ENCODE results near the gene SLC48A1. TPM values are rescaled to one million over a fixed set of nuclear protein-coding genes. Genes with fewer than 3 reads are reported as not detected.

The SLC48A1 gene
- total and polyA plus RNA-seq, 11 donors, result 13.0 to 68.2 (median 23.8) TPM

GRCh38 chr12:47746523-47746922 is 26.5 kb upstream of the SLC48A1 start:
- DNase-seq (peak in 1 of 5 donors; percentile 39), ATAC-seq (no peak)
- peaks cover 0 to 37% (median 10%) of the 10 kb centered on the region in 12 donors for H3K4me1 ChIP-seq
- H3K27me3 ChIP-seq, result no peaks in the 10 kb centered on the region
- intact Hi-C loops (cut with DNase I), result no loop called here
- H3K4me3 ChIP-seq, result no peak overlapping the region
- peaks cover 0 to 50% (median 12%) of the 10 kb centered on the region in 9 donors for H3K36me3 ChIP-seq
- WGBS, 4 donors, result 84 to 92% (median 90%) methylated on average over 7 of the region's 7 CpGs
- TF ChIP-seq POLR2A (IDR thresholded peaks at IDR 0.05) (no peak), CTCF (IDR thresholded peaks at IDR 0.05) (no peak)
- H3K27ac ChIP-seq, result no peak overlapping the region
- no peaks in the 10 kb centered on the region for H3K9me3 ChIP-seq

GRCh38 chr12:47747126-47747525 is 25.9 kb upstream of the SLC48A1 start:
- H3K36me3 ChIP-seq, result peaks cover 0 to 55% (median 12%) of the 10 kb centered on the region in 9 donors
- no peaks in the 10 kb centered on the region for H3K9me3 ChIP-seq
- no peak for TF ChIP-seq POLR2A (IDR thresholded peaks at IDR 0.05)
- TF ChIP-seq CTCF (IDR thresholded peaks at IDR 0.05), result no peak
- intact Hi-C loops (cut with DNase I), result no loop called here
- 82 to 91% (median 89%) methylated on average over 4 of the region's 4 CpGs for WGBS, 4 donors
- no peak for DNase-seq
- H3K4me1 ChIP-seq, result peaks cover 0 to 37% (median 12%) of the 10 kb centered on the region in 12 donors
- no peak overlapping the region for H3K4me3 ChIP-seq
- no peak overlapping the region for H3K27ac ChIP-seq
- no peak for ATAC-seq
- no peaks in the 10 kb centered on the region for H3K27me3 ChIP-seq

- intact Hi-C loops (cut with DNase I), result loop anchor here in 1 of 10 donors (2.0 kb wide), 1 partner anchor 73 kb away; no protein-coding TSS in a partner anchor
- H3K4me1 ChIP-seq, result peaks cover 3 to 40% (median 18%) of the 10 kb centered on the region in 12 donors
- no peaks in the 10 kb centered on the region for H3K9me3 ChIP-seq
- peaks cover 0 to 55% (median 12%) of the 10 kb centered on the region in 9 donors for H3K36me3 ChIP-seq
- H3K27me3 ChIP-seq, result no peaks in the 10 kb centered on the region
- WGBS, 4 donors, result 94 to 100% (median 95%) methylated on average over 8 to 14 of the region's 14 CpGs
- TF ChIP-seq CTCF (IDR thresholded peaks at IDR 0.05), result no peak
- DNase-seq, result peak in 1 of 5 donors; percentile 39
- no peak overlapping the region for H3K27ac ChIP-seq
- ATAC-seq, result no peak
- no peak overlapping the region for H3K4me3 ChIP-seq
These were observed 25.2 kb upstream of the SLC48A1 start for GRCh38 chr12:47747596-47748506.

- TF ChIP-seq CTCF (IDR thresholded peaks at IDR 0.05) (no peak), POLR2A (IDR thresholded peaks at IDR 0.05) (no peak)
- Histone ChIP-seq H3K4me1 (peaks cover 7 to 46% (median 24%) of the 10 kb centered on the region in 12 donors), H3K9me3 (no peaks in the 10 kb centered on the region), H3K4me3 (no peak overlapping the region), H3K27me3 (no peaks in the 10 kb centered on the region), H3K36me3 (peaks cover 0 to 55% (median 12%) of the 10 kb centered on the region in 9 donors), H3K27ac (no peak overlapping the region)
- intact Hi-C loops (cut with DNase I), result loop anchor here in 1 of 10 donors (2.0 kb wide), 1 partner anchor 72 kb away; no protein-coding TSS in a partner anchor
- ATAC-seq (no peak), DNase-seq (no peak)
- 94 to 100% (median 98%) methylated on average over 1 of the region's 1 CpG for WGBS, 4 donors
These were observed 24.6 kb upstream of the SLC48A1 start for GRCh38 chr12:47748507-47748828.

Measured in heart left ventricle (tissue), 16 donors.